CD4-positive, alpha-beta memory T cell (primary cell): ENCODE results near the gene CTRB2. TPM values are rescaled to one million over a fixed set of nuclear protein-coding genes. Genes with fewer than 3 reads are reported as not detected.

Experiments used
- CTCF ChIA-PET: fragments of 350-600 bp; sonication (Branson Sonifier 250); formaldehyde crosslinking; loops from one replicate; lab custom pipeline; 2021; ENCODE audit warnings: inconsistent platforms; ENCODE audit not compliant: partially characterized antibody; lab: Charles Lee
- POLR2A ChIA-PET: fragments of 350-600 bp; sonication (Branson Sonifier 250); formaldehyde crosslinking; loops from one replicate; lab custom pipeline; 2021; ENCODE audit not compliant: partially characterized antibody; lab: Charles Lee
- DNase-seq, 5 donors: peaks; one replicate each; pipeline versions ENCODE4 v3.0.0 to v3.0.0-alpha.2; 2020 to 2022; ENCODE audit warnings: mixed read lengths in 1 of 5
- H3K27ac ChIP-seq: one replicate; pipeline ENCODE4 v1.7.0; 2013; ENCODE audit warnings: low read depth, low read length
- H3K27me3 ChIP-seq: 2 replicates; pipeline ENCODE4 v1.7.0; 2013; ENCODE audit warnings: mild to moderate bottlenecking, low read length, moderate library complexity; ENCODE audit not compliant: insufficient read depth
- H3K36me3 ChIP-seq: 2 replicates; pipeline ENCODE4 v1.7.0; 2013; ENCODE audit warnings: mild to moderate bottlenecking, low read length, moderate library complexity; ENCODE audit not compliant: insufficient read depth
- H3K4me1 ChIP-seq: 2 replicates; pipeline ENCODE4 v1.7.0; 2013; ENCODE audit warnings: mild to moderate bottlenecking, low read length, moderate library complexity; ENCODE audit not compliant: insufficient read depth
- H3K4me3 ChIP-seq, 2 donors: one replicate each; pipeline ENCODE4 v1.7.0; 2013; ENCODE audit warnings: low read length in 2 of 2, mild to moderate bottlenecking in 1 of 2
- H3K9me3 ChIP-seq, 2 donors: one replicate each; pipeline ENCODE4 v1.7.0; 2013; ENCODE audit warnings: low read length in 2 of 2, control low read depth in 1 of 2; ENCODE audit not compliant: control insufficient read depth in 1 of 2
- H3K27ac Mint-ChIP-seq, 7 donors: one replicate each; pipeline ENCODE4 v1.8.0; 2020 to 2021; ENCODE audit warnings: mixed read lengths in 7 of 7, mild to moderate bottlenecking in 6 of 7, inconsistent platforms in 3 of 7, moderate library complexity in 3 of 7
- H3K27me3 Mint-ChIP-seq, 2 donors: one replicate each; pipeline ENCODE4 v1.8.0; 2020 to 2021; ENCODE audit warnings: mixed read lengths in 2 of 2
- H3K36me3 Mint-ChIP-seq, 2 donors: one replicate each; pipeline ENCODE4 v1.8.0; 2020 to 2021; ENCODE audit warnings: mixed read lengths in 2 of 2, inconsistent platforms in 1 of 2, mild to moderate bottlenecking in 1 of 2
- H3K4me1 Mint-ChIP-seq, 4 donors: one replicate each; pipeline ENCODE4 v1.8.0; 2020 to 2021; ENCODE audit warnings: mixed read lengths in 4 of 4, mild to moderate bottlenecking in 1 of 4
- H3K4me3 Mint-ChIP-seq, 8 donors: one replicate each; pipeline ENCODE4 v1.8.0; 2020 to 2021; ENCODE audit warnings: mixed read lengths in 8 of 8, mild to moderate bottlenecking in 7 of 8, moderate library complexity in 6 of 8, inconsistent platforms in 3 of 8
- H3K9me3 Mint-ChIP-seq, 8 donors: one replicate each; pipeline ENCODE4 v1.8.0; 2020 to 2021; ENCODE audit warnings: mixed read lengths in 8 of 8, mild to moderate bottlenecking in 5 of 8, inconsistent platforms in 3 of 8, moderate library complexity in 1 of 8
- intact Hi-C: fragments of 100-400 bp; cut with micrococcal nuclease; formaldehyde crosslinking; loops from one replicate; pipeline ENCODE4 v1.15.1; 2023
- polyA plus RNA-seq, 2 donors: library from polyadenylated mRNA; unstranded; fragments of 300-500 nt; fragmentation: Illumina TruSeq; gene quantifications; one replicate each; pipeline ENCODE4 v1.2.3, GENCODE V29; 2021
- total RNA-seq, 2 experiments: library from RNA; stranded (reverse); gene quantifications; one replicate each; pipeline ENCODE4 v1.2.3, GENCODE V29; 2021

Gene CTRB2
- total and polyA plus RNA-seq, 4 experiments from 2014 or later = not detected

GRCh38 chr16:75196836-75197235 lies 10.1 kb downstream of the CTRB2 start:
- Mint-ChIP-seq H3K36me3 (no peaks in the 10 kb centered on the region), H3K27ac (peak overlapping the region in 1 of 7 donors; percentile 47), H3K4me1 (peaks cover 9 to 19% (median 11%) of the 10 kb centered on the region in 4 donors), H3K4me3 (no peak overlapping the region), H3K9me3 (no peaks in the 10 kb centered on the region), H3K27me3 (peaks cover 10 to 16% of the 10 kb centered on the region in 2 donors)
- no peaks in the 10 kb centered on the region for H3K9me3 ChIP-seq
- intact Hi-C loops = no loop called here
- no peak for DNase-seq
- H3K36me3 ChIP-seq = no peaks in the 10 kb centered on the region
- POLR2A ChIA-PET = no interaction called here
- CTCF ChIA-PET = interaction anchor here (0.5 to 7.9 kb wide), 12 partner anchors 13 to 1975 kb away, joined by 3 to 156 read pairs (median 6); no protein-coding TSS in a partner anchor
- no peak overlapping the region for H3K4me3 ChIP-seq
- no peak overlapping the region for H3K27ac ChIP-seq
- H3K4me1 ChIP-seq = peaks cover 9% of the 10 kb centered on the region
- no peaks in the 10 kb centered on the region for H3K27me3 ChIP-seq

- H3K4me1 ChIP-seq = peaks cover 2% of the 10 kb centered on the region
- CTCF ChIA-PET = interaction anchor here (1.0 to 7.9 kb wide), 10 partner anchors 24 to 1975 kb away, joined by 3 to 156 read pairs (median 7); no protein-coding TSS in a partner anchor
- no peak for DNase-seq
These were observed 10.9 kb downstream of the CTRB2 start for GRCh38 chr16:75195811-75196790.

GRCh38 chr16:75193730-75194444 lies 13.1 kb downstream of the CTRB2 start:
- H3K4me3 ChIP-seq = no peak overlapping the region
- H3K27me3 Mint-ChIP-seq = peaks cover 12 to 13% of the 10 kb centered on the region in 2 donors
- DNase-seq = no peak
- peaks cover 3% of the 10 kb centered on the region for H3K27me3 ChIP-seq
- CTCF ChIA-PET = interaction anchor here (2.3 kb wide), 1 partner anchor 40 kb away, joined by 9 read pairs; no protein-coding TSS in a partner anchor
- no peaks in the 10 kb centered on the region for H3K36me3 Mint-ChIP-seq
- H3K4me3 Mint-ChIP-seq = no peak overlapping the region
- no peaks in the 10 kb centered on the region for H3K36me3 ChIP-seq
- intact Hi-C loops = no loop called here
- no peaks in the 10 kb centered on the region for H3K9me3 ChIP-seq
- POLR2A ChIA-PET = no interaction called here
- H3K27ac ChIP-seq = no peak overlapping the region
- H3K27ac Mint-ChIP-seq = no peak overlapping the region
- no peaks in the 10 kb centered on the region for H3K4me1 Mint-ChIP-seq
- no peaks in the 10 kb centered on the region for H3K9me3 Mint-ChIP-seq
- no peaks in the 10 kb centered on the region for H3K4me1 ChIP-seq

More at GRCh38 chr16:75195811-75196790, 10.9 kb downstream of the CTRB2 start:
- H3K27ac Mint-ChIP-seq = peak overlapping the region in 1 of 7 donors; percentile 47
- H3K4me1 Mint-ChIP-seq = peaks cover 5 to 13% (median 7%) of the 10 kb centered on the region in 4 donors
- H3K4me3 Mint-ChIP-seq = no peak overlapping the region
- intact Hi-C loops = no loop called here
- peaks cover 10 to 16% of the 10 kb centered on the region in 2 donors for H3K27me3 Mint-ChIP-seq
- no peaks in the 10 kb centered on the region for H3K36me3 Mint-ChIP-seq
- H3K9me3 ChIP-seq = no peaks in the 10 kb centered on the region
- H3K9me3 Mint-ChIP-seq = no peaks in the 10 kb centered on the region
- H3K27me3 ChIP-seq = no peaks in the 10 kb centered on the region
- no peak overlapping the region for H3K27ac ChIP-seq
- no peak overlapping the region for H3K4me3 ChIP-seq
- POLR2A ChIA-PET = no interaction called here
- no peaks in the 10 kb centered on the region for H3K36me3 ChIP-seq

GRCh38 chr16:75193265-75193650 lies 13.7 kb downstream of the CTRB2 start:
- peaks cover 11% of the 10 kb centered on the region in 2 donors for H3K27me3 Mint-ChIP-seq
- H3K36me3 ChIP-seq = no peaks in the 10 kb centered on the region
- peaks cover 3% of the 10 kb centered on the region for H3K27me3 ChIP-seq
- no peaks in the 10 kb centered on the region for H3K36me3 Mint-ChIP-seq
- CTCF ChIA-PET = no interaction called here
- no peaks in the 10 kb centered on the region for H3K9me3 ChIP-seq
- intact Hi-C loops = no loop called here
- no peaks in the 10 kb centered on the region for H3K4me1 ChIP-seq
- POLR2A ChIA-PET = no interaction called here
- no peaks in the 10 kb centered on the region for H3K9me3 Mint-ChIP-seq
- H3K4me3 Mint-ChIP-seq = no peak overlapping the region
- no peaks in the 10 kb centered on the region for H3K4me1 Mint-ChIP-seq
- H3K27ac ChIP-seq = no peak overlapping the region
- no peak overlapping the region for H3K27ac Mint-ChIP-seq
- no peak overlapping the region for H3K4me3 ChIP-seq
- no peak for DNase-seq

GRCh38 chr16:75192606-75193264 lies 14.2 kb downstream of the CTRB2 start:
- Mint-ChIP-seq H3K9me3 (no peaks in the 10 kb centered on the region), H3K4me3 (no peak overlapping the region), H3K36me3 (no peaks in the 10 kb centered on the region), H3K27me3 (peaks cover 5 to 9% of the 10 kb centered on the region in 2 donors), H3K4me1 (no peaks in the 10 kb centered on the region), H3K27ac (no peak overlapping the region)
- ChIA-PET POLR2A (no interaction called here), CTCF (no interaction called here)
- Histone ChIP-seq H3K4me3 (no peak overlapping the region), H3K36me3 (no peaks in the 10 kb centered on the region), H3K27ac (no peak overlapping the region), H3K27me3 (peaks cover 3% of the 10 kb centered on the region), H3K9me3 (no peaks in the 10 kb centered on the region), H3K4me1 (no peaks in the 10 kb centered on the region)
- intact Hi-C loops = no loop called here
- DNase-seq = no peak

- no peaks in the 10 kb centered on the region for H3K4me1 Mint-ChIP-seq
- no peaks in the 10 kb centered on the region for H3K4me1 ChIP-seq
- no peaks in the 10 kb centered on the region for H3K36me3 ChIP-seq
- no peak for DNase-seq
- H3K36me3 Mint-ChIP-seq = no peaks in the 10 kb centered on the region
- H3K27ac Mint-ChIP-seq = no peak overlapping the region
- no peak overlapping the region for H3K4me3 ChIP-seq
- no peaks in the 10 kb centered on the region for H3K9me3 ChIP-seq
- intact Hi-C loops = no loop called here
- ChIA-PET CTCF (interaction anchor here (3.4 kb wide), 1 partner anchor 9 kb away, joined by 17 read pairs; no protein-coding TSS in a partner anchor), POLR2A (no interaction called here)
- H3K27me3 ChIP-seq = peaks cover 3% of the 10 kb centered on the region
- no peak overlapping the region for H3K4me3 Mint-ChIP-seq
- H3K27ac ChIP-seq = no peak overlapping the region
- peaks cover 0 to under 1% (median 0%) of the 10 kb centered on the region in 8 donors for H3K9me3 Mint-ChIP-seq
- peaks cover 3 to 4% of the 10 kb centered on the region in 2 donors for H3K27me3 Mint-ChIP-seq
These were observed 17.2 kb downstream of the CTRB2 start for GRCh38 chr16:75189638-75190245.
